Stimulated activated CD8-positive, alpha-beta memory T cell treated with anti-CD3 and anti-CD28 coated beads, Interleukin-4, amount 100 ng/mL, for 48 hours (primary cell): ENCODE data around the gene CCDC57.
"Not testable (repeated sequence)": the region's sequence is repeated elsewhere in the genome, so short reads cannot be mapped to it uniquely, and the experiment has no call there.

Experiments used
- DNase-seq: peaks from one replicate; pipeline ENCODE4 v3.0.0-alpha.2; 2020

CCDC57 gene

GRCh38 chr17:82199496-82199895, 13.1 kb downstream of the CCDC57 start:
- DNase-seq: no peak

DNA sequence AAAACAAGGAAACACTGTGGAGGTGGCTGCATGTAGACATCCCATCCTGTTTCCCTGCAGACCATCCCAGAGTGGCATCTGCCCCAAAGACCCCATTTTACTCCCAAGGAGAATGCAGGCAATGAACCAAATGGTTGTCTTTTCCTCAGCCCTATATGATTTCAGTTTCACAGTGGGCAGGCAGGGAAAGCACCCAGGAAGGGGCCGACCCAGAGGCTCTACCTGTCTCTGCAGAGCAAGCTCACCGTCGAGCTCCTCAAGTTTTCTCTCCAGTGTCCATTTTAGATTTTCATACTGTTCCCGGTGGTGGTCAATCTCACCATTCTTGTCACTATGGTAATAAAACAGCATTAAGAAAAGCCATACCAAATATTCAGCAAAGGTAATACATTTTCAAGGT, 14.6 kb downstream of the CCDC57 start:
- DNase-seq: no peak

GRCh38 chr17:82195675-82196672, 16.7 kb downstream of the CCDC57 start:
- DNase-seq: no peak

GRCh38 chr17:82194765-82195164, 17.9 kb downstream of the CCDC57 start:
- DNase-seq: no peak

DNA sequence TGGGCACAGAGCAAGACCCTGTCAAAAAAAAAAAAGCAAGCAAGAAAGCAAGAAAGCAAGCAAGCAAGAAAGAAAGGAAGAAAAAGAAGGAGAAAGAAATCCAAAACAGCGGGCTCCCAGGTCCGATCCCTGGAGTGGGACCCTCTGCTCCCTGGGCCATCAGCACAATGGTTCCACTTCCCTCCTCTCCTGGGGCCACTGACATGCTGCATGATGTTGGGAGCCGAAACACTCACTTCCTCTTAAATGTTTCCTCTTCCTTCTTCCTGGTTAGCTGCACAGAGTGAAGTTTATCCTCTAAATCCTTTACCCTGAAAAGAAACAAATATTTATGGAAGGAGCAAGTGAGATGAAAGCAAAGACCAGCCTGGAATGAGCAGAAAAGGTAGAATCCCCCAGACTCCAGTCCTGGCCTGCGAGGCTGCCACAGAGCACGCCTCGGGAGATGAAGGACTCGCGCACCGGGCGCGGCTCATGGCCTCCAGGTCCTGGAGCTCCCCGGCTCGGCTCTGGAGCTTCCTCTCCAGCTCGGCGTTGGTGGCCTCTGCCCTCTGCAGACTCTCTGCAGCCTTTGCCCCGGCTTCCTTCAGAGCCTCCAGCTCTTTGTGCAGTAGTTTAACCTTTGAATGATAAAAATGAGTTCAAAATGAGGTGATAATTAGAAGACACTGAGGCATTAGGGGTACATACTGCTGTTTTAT, 19.0 kb downstream of the CCDC57 start:
- DNase-seq: no peak

GRCh38 chr17:82193050-82193449, 19.6 kb downstream of the CCDC57 start:
- not testable (repeated sequence) for DNase-seq

- DNase-seq: no peak
Measured at GRCh38 chr17:82188001-82188961, 24.4 kb downstream of the CCDC57 start.

GRCh38 chr17:82187500-82187899, 25.1 kb downstream of the CCDC57 start:
- no peak for DNase-seq

DNA sequence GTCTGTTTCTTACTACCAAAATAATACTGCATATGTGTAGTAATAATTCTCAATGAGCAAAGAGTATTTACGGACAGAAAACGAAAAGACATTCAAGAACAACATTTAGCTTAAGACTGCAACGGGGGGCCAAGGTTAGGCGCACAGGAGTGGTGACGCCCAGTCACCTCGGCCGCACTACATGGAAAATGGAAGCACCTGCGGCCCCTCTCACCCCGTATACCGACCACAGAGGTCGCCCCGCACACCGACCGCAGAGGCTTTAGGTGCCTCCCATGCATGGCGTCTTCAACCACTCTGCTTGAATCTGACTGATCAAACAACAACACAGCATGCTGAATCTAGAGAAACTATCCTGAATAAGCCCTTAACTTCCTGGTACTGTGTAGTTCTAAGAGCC, 26.4 kb downstream of the CCDC57 start:
- no peak for DNase-seq

- no peak for DNase-seq
Measured at GRCh38 chr17:82184761-82185160, 27.9 kb downstream of the CCDC57 start.

DNA sequence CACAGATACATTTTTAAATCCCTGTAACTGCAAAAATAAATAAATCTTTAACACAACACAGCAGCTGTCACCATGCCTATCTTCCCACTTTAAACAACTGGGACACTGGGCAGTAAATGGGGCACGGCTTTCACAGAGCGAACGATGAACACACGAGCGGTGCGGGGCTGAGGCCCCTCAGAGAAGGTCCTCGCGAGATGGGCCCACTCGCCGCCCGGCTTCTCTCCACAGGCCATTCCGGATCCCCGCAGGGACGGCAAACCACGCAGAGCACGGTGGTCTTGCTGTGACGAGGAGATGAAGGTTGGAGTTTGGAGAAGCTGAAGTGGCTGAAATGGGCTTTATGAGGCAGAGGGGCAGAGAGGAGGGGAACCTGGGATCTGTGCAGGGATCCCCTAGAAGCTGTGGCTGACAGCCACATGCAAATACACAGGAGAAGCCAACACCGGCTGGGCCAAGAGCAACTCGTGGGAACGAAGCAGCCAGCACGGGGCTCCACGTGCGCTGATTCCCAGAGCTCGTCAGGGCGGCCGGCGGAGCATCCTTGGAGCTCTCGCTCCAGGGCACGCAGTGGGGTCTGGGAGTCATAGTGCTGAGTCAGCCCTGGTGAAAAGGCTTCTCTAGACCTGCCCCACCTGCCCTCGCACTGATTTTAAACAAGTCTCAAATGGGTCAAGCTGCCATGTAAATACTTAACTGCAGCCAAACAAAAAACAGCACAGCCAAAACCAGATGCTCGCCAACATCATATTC, 31.7 kb downstream of the CCDC57 start:
- no peak for DNase-seq

DNA sequence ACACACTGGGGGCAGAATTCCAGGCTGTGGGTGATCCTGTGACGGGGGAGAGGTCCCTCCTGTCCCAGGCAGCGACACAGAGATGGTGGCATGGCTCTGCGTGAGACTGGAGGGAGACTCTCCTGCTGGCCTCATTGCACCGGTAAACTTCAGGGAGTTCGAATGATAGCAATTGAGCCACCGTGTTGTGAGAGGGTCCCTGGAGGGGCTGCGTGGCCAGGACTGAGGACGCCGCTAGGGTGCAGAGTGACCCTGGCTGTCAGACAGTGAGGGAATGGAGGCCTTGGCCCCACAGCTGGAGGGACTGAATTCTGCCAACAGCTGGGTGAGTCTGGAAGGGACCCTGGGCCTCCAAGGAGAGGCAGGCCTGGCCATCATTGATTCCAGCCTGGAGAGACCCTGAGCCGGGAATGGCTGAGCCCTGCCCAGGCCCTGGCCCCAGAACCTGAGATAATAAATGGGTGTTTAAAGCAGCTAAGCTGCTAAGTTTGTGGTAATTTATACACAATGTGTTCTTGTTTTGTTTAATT, 32.6 kb downstream of the CCDC57 start:
- no peak for DNase-seq

DNA sequence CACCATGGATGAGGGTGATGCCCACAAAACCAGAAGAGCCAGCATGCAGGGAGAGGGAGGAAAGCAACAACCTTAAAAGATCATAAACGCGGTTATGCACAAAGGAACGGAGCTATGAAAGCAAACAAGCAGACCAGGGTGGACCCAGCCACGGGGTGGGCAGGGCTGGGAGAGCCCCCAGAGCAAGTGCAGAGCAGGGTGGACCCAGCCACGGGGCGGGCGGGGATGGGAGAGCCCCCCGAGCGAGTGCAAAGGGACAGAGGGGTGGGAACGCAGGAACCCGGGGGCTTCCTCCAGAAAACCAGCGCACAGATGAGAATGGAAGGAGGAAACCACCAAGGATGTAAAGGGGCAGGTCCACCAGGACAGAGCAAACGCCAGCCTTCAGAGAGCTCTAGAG, 33.2 kb downstream of the CCDC57 start:
- DNase-seq: no peak

DNA sequence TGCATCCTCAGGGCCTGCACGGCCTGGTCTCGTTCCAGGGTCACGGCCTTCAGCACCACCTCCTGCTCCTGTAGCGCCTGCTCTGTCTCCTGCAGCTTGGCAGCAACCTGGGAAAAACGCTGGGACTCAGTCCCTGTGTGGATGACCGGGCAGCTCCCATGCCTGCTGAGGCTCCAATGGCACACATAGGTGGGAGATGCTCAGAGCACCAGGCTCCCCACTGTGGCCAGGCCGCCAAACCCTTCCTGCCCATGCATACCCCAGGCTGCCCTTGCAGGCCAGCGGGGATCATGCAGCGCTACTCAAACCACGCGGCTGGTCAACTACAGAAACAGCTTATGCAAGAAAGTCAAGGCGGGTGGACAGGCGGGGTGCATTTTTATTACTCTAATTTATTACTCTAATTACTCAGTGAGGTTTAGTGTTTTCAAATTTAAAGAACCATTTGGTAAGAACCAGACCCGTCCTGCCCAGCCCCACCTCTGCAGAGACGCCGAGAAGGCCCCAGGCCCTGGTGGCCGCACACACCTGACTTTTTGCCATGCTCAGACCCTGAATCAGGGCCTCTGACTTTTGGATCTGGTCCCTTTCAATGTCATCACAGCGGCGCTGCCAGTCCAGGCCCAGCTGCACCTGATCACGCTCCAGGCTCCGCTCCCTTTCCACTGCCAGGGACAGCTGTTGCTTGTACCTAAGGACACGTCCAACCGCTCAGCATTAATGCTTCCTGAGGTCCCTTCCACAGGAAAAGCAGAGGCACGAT, 34.0 kb downstream of the CCDC57 start:
- DNase-seq: no peak

GRCh38 chr17:82177761-82178498, 34.7 kb downstream of the CCDC57 start:
- no peak for DNase-seq

- DNase-seq: no peak
Measured at GRCh38 chr17:82177276-82177675, 35.4 kb downstream of the CCDC57 start.

DNA sequence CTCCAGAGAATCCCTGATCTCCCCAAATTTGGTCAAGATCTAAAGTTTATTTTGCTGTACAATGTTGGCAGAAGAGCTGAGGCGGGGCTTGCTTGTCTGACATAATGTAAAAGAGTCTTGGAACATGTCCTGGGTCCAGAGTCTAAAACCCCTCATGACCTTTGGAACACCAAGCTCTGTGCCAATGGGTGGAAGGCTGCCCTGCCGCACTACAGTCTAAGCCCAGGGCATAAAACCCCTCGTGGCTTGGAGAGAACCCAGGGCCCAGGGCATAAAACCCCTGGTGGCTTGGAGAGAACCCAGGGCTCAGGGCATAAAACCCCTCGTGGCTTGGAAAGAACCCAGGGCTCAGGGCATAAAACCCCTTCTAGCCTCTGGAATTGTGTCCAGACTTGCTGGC, 36.7 kb downstream of the CCDC57 start:
- no peak for DNase-seq

GRCh38 chr17:82175201-82175600, 37.4 kb downstream of the CCDC57 start:
- DNase-seq: no peak

DNA sequence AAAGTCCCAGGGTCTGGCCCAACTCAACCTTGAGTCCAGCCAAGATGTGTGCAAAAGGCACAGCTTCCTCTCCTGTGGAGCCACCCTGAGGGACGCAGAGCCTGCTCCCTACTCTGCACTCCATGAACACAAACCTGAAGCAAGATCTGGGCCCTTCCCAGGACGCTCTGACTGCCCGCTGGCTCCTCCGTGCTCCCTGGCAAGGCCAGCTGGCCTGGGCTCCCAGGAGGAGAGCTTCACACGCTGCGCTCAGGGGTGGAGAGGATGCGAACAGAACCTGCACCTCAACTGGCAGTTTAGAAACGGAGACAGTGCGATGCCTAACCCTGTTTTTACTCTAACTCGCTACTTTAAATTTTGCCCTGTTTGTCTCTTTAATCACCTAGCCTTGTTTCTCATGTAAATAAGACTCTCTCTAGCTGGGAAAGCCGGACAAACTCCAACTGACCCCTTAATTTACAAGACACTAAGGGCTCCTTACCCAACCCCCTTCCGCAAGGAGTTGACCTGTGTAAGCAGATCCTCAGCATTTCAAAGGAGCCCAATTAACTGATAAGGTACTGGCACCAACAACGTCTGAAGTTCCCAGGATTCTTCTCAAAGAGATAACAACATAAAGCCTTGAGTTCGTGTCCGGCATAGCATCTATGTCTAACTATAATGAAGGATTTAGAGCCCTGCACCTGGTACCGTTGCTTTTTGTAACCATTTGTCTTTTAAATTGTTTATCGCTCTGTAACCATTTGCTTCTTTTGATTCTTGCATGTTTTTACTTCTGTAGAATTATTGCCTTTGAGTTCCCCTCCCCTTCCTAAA, 38.4 kb downstream of the CCDC57 start:
- not testable (repeated sequence) for DNase-seq
